GM19240 (cell line): ENCODE results near the gene MATN3.

ENCODE experiments used
- DNase-seq: peaks from one replicate; pipeline ENCODE4 v3.0.0; 2011; ENCODE audit warnings: low spot score; ENCODE audit not compliant: insufficient read length

MATN3 gene

GRCh38 chr2:20035955-20036666, 23.6 kb upstream of the MATN3 start:
- no peak for DNase-seq

- no peak for DNase-seq
These were observed 22.4 kb upstream of the MATN3 start for GRCh38 chr2:20034821-20035220.

GRCh38 chr2:20034218-20034617, 21.8 kb upstream of the MATN3 start:
- DNase-seq: no peak

GRCh38 chr2:20033322-20033721, 20.9 kb upstream of the MATN3 start:
- no peak for DNase-seq

GRCh38 chr2:20030224-20030623, 17.8 kb upstream of the MATN3 start:
- DNase-seq: no peak

GRCh38 chr2:20027705-20028434, 15.4 kb upstream of the MATN3 start:
- DNase-seq: no peak

GRCh38 chr2:20027260-20027677, 14.8 kb upstream of the MATN3 start:
- no peak for DNase-seq

GRCh38 chr2:20025065-20025786, 12.8 kb upstream of the MATN3 start:
- no peak for DNase-seq

- DNase-seq: no peak
These were observed 11.2 kb upstream of the MATN3 start for GRCh38 chr2:20023688-20024087.

GRCh38 chr2:20021405-20022009, 9.0 kb upstream of the MATN3 start:
- no peak for DNase-seq

- DNase-seq: no peak
These were observed 7.3 kb upstream of the MATN3 start for GRCh38 chr2:20019747-20020146.

- no peak for DNase-seq
These were observed 6.2 kb upstream of the MATN3 start for GRCh38 chr2:20018601-20019152.

GRCh38 chr2:20016346-20016745, 3.9 kb upstream of the MATN3 start:
- no peak for DNase-seq

- DNase-seq: peak; percentile 41
These were observed 3.1 kb upstream of the MATN3 start for GRCh38 chr2:20015482-20016083.

- no peak for DNase-seq
These were observed 820 bp upstream of the MATN3 start for GRCh38 chr2:20013126-20013849.

- DNase-seq: no peak
These were observed 511 bp downstream of the MATN3 start for GRCh38 chr2:20012032-20012281.

GRCh38 chr2:20011276-20012031, 1.0 kb downstream of the MATN3 start:
- no peak for DNase-seq

- DNase-seq: no peak
These were observed 3.8 kb downstream of the MATN3 start for GRCh38 chr2:20008703-20009102.

- DNase-seq: no peak
These were observed 6.5 kb downstream of the MATN3 start for GRCh38 chr2:20005891-20006470.
